Mesendoderm (in vitro differentiated cells): Measurements from ENCODE around the gene PHYKPL.

ENCODE experiments used
- DNase-seq: peaks from one replicate; pipeline ENCODE4 v3.0.0; 2013
- H2AK5ac ChIP-seq: 2 replicates; pipeline ENCODE4 v1.6.1; 2013; ENCODE audit warnings: low read length, inconsistent platforms
- H2BK120ac ChIP-seq: 2 replicates; pipeline ENCODE4 v1.6.1; 2013; ENCODE audit warnings: low read depth, mild to moderate bottlenecking, low read length, moderate library complexity, mixed read lengths
- H2BK15ac ChIP-seq: replicated peaks from 2 replicates; pipeline ENCODE4 v1.6.1; 2013; ENCODE audit warnings: low read depth, mild to moderate bottlenecking, moderate library complexity
- H2BK5ac ChIP-seq: 2 replicates; pipeline ENCODE4 v1.6.1; 2013; ENCODE audit warnings: low read length, inconsistent platforms
- H3K18ac ChIP-seq: 2 replicates; pipeline ENCODE4 v1.6.1; 2013; ENCODE audit warnings: mild to moderate bottlenecking, low read length, mixed read lengths
- H3K23ac ChIP-seq: one replicate; pipeline ENCODE4 v1.6.1; 2013; ENCODE audit warnings: low read length
- H3K27ac ChIP-seq: 2 replicates; pipeline ENCODE4 v1.5.1; 2013; ENCODE audit warnings: low read depth, mild to moderate bottlenecking, inconsistent platforms, low read length, moderate library complexity
- H3K27me3 ChIP-seq: 2 replicates; pipeline ENCODE4 v1.6.1; 2013; ENCODE audit warnings: low read length, control low read depth, mild to moderate bottlenecking, inconsistent platforms; ENCODE audit not compliant: insufficient read depth, poor library complexity
- H3K36me3 ChIP-seq: 2 replicates; pipeline ENCODE4 v1.6.1; 2013; ENCODE audit warnings: low read length, inconsistent platforms; ENCODE audit not compliant: control insufficient read depth, insufficient read depth
- H3K4ac ChIP-seq: one replicate; pipeline ENCODE4 v1.6.1; 2013; ENCODE audit warnings: low read depth, mild to moderate bottlenecking, low read length, moderate library complexity
- H3K4me1 ChIP-seq: 2 replicates; pipeline ENCODE4 v1.6.1; 2013; ENCODE audit warnings: low read depth, low read length, inconsistent platforms; ENCODE audit not compliant: control insufficient read depth
- H3K4me2 ChIP-seq: 2 replicates; pipeline ENCODE4 v1.6.1; 2013; ENCODE audit warnings: low read length
- H3K4me3 ChIP-seq: 2 replicates; pipeline ENCODE4 v1.5.1; 2013; ENCODE audit warnings: mild to moderate bottlenecking, low read length
- H3K56ac ChIP-seq: one replicate; pipeline ENCODE4 v1.6.1; 2013; ENCODE audit warnings: low read length
- H3K79me1 ChIP-seq: 2 replicates; pipeline ENCODE4 v1.6.1; 2013; ENCODE audit warnings: low read length, inconsistent platforms
- H3K79me2 ChIP-seq: 2 replicates; pipeline ENCODE4 v1.6.1; 2013; ENCODE audit warnings: mild to moderate bottlenecking, low read length; ENCODE audit not compliant: control insufficient read depth, insufficient read depth
- H3K9ac ChIP-seq: 2 replicates; pipeline ENCODE4 v1.6.1; 2013; ENCODE audit warnings: low read length, inconsistent platforms
- H4K5ac ChIP-seq: one replicate; pipeline ENCODE4 v1.6.1; 2013; ENCODE audit warnings: low read length
- H4K8ac ChIP-seq: one replicate; pipeline ENCODE4 v1.6.1; 2013; ENCODE audit warnings: low read depth, mild to moderate bottlenecking, control low read depth, low read length, moderate library complexity
- WGBS: extraction: QIAGEN DNeasy Blood & Tissue Kit; methylation state at CpG from one replicate; pipeline ENCODE4 v1.1.7; 2013; ENCODE audit warnings: low lambda C conversion rate, missing lambda C conversion rate; ENCODE audit not compliant: insufficient coverage; ENCODE audit errors: extremely low coverage; 5-methylcytosine and 5-hydroxymethylcytosine counted together

The PHYKPL gene

DNA sequence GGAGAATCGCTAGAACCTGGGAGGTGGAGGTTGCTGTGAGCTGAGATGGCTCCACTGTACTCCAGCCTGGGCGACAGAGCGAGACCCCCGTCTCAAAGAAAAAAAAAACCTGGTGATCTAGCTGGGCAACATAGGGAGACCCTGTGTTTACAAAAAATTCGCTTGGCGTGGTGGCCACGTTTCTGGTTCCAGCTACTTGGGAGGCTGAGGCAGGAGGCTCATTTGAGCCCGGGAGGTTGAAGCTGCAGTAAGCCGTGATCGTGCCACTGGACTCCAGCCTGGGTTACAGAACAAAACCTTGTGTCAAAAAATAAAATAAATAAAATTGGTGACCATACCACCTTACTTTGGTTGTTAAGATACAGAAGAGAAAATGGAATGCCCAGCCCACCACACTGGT lies 30.1 kb downstream of the PHYKPL start:
- Histone ChIP-seq H3K36me3 (peaks cover 16% of the 10 kb centered on the region), H3K27ac (no peak overlapping the region), H3K79me2 (peaks cover 34% of the 10 kb centered on the region), H2BK5ac (no peak overlapping the region), H2BK15ac (no peak overlapping the region), H3K79me1 (peaks cover 3% of the 10 kb centered on the region), H3K4me3 (no peak overlapping the region), H2AK5ac (no peak overlapping the region), H4K8ac (no peak overlapping the region), H3K18ac (no peak overlapping the region), H3K27me3 (no peaks in the 10 kb centered on the region), H3K4ac (no peak overlapping the region), H3K23ac (no peak overlapping the region), H3K9ac (no peak overlapping the region), H4K5ac (no peak overlapping the region), H3K4me1 (peaks cover 5% of the 10 kb centered on the region), H3K4me2 (no peak overlapping the region), H2BK120ac (no peak overlapping the region), H3K56ac (no peak overlapping the region)
- WGBS = no CpG with 5 or more reads among the region's 10 CpGs
- DNase-seq = no peak

- Histone ChIP-seq H3K79me2 (peaks cover 27% of the 10 kb centered on the region), H3K56ac (no peak overlapping the region), H3K79me1 (peaks cover 3% of the 10 kb centered on the region), H4K5ac (no peak overlapping the region), H2BK120ac (no peak overlapping the region), H2BK15ac (no peak overlapping the region), H3K4me3 (no peak overlapping the region), H3K27me3 (no peaks in the 10 kb centered on the region), H2BK5ac (no peak overlapping the region), H3K27ac (no peak overlapping the region), H4K8ac (no peak overlapping the region), H2AK5ac (no peak overlapping the region), H3K4me1 (peaks cover 5% of the 10 kb centered on the region), H3K23ac (no peak overlapping the region), H3K9ac (no peak overlapping the region), H3K4ac (no peak overlapping the region), H3K4me2 (no peak overlapping the region), H3K36me3 (peaks cover 11% of the 10 kb centered on the region), H3K18ac (no peak overlapping the region)
- DNase-seq = no peak
- no CpG with 5 or more reads among the region's 2 CpGs for WGBS
Observed at GRCh38 chr5:178201927-178202235, 30.7 kb downstream of the PHYKPL start.

- no CpG with 5 or more reads among the region's 14 CpGs for WGBS
- H3K36me3 ChIP-seq = peaks cover 7% of the 10 kb centered on the region
- peaks cover 3% of the 10 kb centered on the region for H3K4me1 ChIP-seq
- H3K4me2 ChIP-seq = no peak overlapping the region
- no peak overlapping the region for H2BK5ac ChIP-seq
- H3K9ac ChIP-seq = no peak overlapping the region
- H3K4me3 ChIP-seq = no peak overlapping the region
- no peak overlapping the region for H4K8ac ChIP-seq
- peaks cover 1% of the 10 kb centered on the region for H3K79me1 ChIP-seq
- no peak overlapping the region for H3K4ac ChIP-seq
- H2BK120ac ChIP-seq = no peak overlapping the region
- H3K27ac ChIP-seq = no peak overlapping the region
- no peak for DNase-seq
- H3K79me2 ChIP-seq = peaks cover 22% of the 10 kb centered on the region
- no peaks in the 10 kb centered on the region for H3K27me3 ChIP-seq
- no peak overlapping the region for H2AK5ac ChIP-seq
- no peak overlapping the region for H3K56ac ChIP-seq
- H2BK15ac ChIP-seq = no peak overlapping the region
- H3K23ac ChIP-seq = no peak overlapping the region
- H3K18ac ChIP-seq = no peak overlapping the region
- no peak overlapping the region for H4K5ac ChIP-seq
Observed at GRCh38 chr5:178201221-178201926, 31.2 kb downstream of the PHYKPL start.

DNA sequence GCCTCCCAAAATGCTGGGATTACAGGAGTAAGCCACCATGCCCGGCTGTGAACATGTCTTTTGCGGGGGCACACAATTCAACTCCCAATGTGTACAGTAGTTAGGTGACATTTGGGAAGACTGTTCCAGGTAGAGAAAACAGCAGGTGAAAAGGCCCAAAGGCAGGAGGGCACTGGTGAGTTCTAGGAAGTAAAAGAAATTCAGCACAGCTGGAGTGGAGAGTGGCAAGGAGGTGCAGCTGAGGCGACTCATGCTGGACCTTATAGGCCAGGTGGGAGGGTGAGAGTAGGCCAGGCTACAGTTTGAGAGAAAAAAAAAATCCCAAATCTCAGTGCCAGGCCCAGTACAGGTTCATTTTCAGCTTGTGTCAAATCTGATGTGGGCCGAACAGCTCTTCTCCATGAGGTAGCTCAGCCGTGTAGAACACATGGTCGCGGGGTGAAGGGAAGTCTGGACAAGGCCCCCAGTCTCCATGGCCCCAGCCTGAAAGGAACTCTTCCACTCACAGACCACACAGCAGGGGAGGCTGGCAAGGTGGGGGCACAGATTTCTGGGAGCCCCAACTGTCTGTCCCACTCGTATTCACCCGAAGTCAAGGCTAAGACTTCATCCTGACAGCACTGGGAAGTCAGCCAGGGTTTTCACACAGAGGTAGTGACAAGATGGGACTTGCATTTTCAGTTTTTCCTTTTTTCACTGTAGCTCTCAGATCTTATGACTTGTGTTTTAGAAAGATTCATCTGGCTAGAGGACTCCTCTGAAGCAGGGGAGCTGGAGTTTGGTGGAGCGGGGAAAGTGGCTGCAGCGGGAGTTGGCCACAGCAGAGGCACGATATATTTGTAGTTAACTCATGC lies 32.8 kb downstream of the PHYKPL start:
- Histone ChIP-seq H3K23ac (peak overlapping the region; percentile 45), H3K27me3 (no peaks in the 10 kb centered on the region), H3K4ac (no peak overlapping the region), H3K36me3 (no peaks in the 10 kb centered on the region), H3K27ac (no peak overlapping the region), H3K9ac (no peak overlapping the region), H3K79me2 (peaks cover 7% of the 10 kb centered on the region), H4K8ac (no peak overlapping the region), H2AK5ac (no peak overlapping the region), H3K4me1 (no peaks in the 10 kb centered on the region), H3K56ac (no peak overlapping the region), H4K5ac (no peak overlapping the region), H2BK5ac (no peak overlapping the region), H3K4me3 (no peak overlapping the region), H2BK15ac (no peak overlapping the region), H3K4me2 (no peak overlapping the region), H3K79me1 (no peaks in the 10 kb centered on the region), H2BK120ac (no peak overlapping the region), H3K18ac (no peak overlapping the region)
- WGBS = no CpG with 5 or more reads among the region's 12 CpGs
- DNase-seq = no peak

DNA sequence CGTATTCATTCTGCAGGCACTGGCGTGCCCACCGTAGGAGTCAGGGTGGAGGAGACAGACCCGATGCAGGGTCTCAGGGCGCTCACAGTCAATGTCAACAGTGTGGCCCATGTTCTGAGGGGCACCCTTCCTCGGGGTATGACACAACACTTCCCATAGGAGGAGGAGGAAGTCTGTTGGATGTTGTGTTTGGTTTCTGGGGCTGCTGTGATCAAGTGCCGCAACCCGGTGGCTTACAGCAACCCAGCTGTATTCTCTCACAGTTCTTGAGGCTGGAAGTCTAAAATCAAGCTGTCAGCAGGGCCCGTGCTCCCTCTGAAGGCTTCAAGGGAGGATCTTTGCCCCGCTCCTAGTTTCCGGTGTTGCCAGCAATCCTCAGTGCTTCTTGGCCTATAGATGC lies 33.9 kb downstream of the PHYKPL start:
- H3K4me2 ChIP-seq = no peak overlapping the region
- no CpG with 5 or more reads among the region's 11 CpGs for WGBS

More for the DNA sequence above, 33.9 kb downstream of the PHYKPL start:
- Histone ChIP-seq H3K36me3 (no peaks in the 10 kb centered on the region), H3K27ac (no peak overlapping the region), H2BK5ac (no peak overlapping the region), H2BK15ac (no peak overlapping the region), H3K18ac (no peak overlapping the region), H2AK5ac (no peak overlapping the region), H2BK120ac (no peak overlapping the region), H3K4me1 (no peaks in the 10 kb centered on the region), H3K27me3 (no peaks in the 10 kb centered on the region), H4K5ac (no peak overlapping the region), H3K56ac (no peak overlapping the region), H3K9ac (no peak overlapping the region), H4K8ac (no peak overlapping the region), H3K23ac (no peak overlapping the region), H3K79me1 (no peaks in the 10 kb centered on the region), H3K79me2 (no peaks in the 10 kb centered on the region), H3K4me3 (no peak overlapping the region), H3K4ac (no peak overlapping the region)
- DNase-seq = no peak
